Measurements from ENCODE around the gene KRTAP4-1. TPM values are rescaled to one million over a fixed set of nuclear protein-coding genes. Genes with fewer than 3 reads are reported as not detected.
"Not testable (repeated sequence)": the region's sequence is repeated elsewhere in the genome, so short reads cannot be mapped to it uniquely, and the experiment has no call there.

The KRTAP4-1 gene
- total RNA-seq, 2 donors from 2014 or later, result not detected

- Histone ChIP-seq H3K27ac (no peak overlapping the region), H3K4me1 (ENCODE audit: control insufficient read depth in 1 of 2, low read depth in 2 of 2) (no peaks in the 10 kb centered on the region), H3K27me3 (replicated peaks; ENCODE audit: insufficient read depth) (no peaks in the 10 kb centered on the region), H3K9me3 (peaks cover 5% of the 10 kb centered on the region), H3K36me3 (no peaks in the 10 kb centered on the region), H3K4me3 (no peak overlapping the region)
- DNase-seq (ENCODE audit: low spot score) (no peak), ATAC-seq (ENCODE audit: insufficient number of reproducible peaks, low FRiP score, low read depth) (no peak)
- no peak for TF ChIP-seq CTCF (IDR thresholded peaks at IDR 0.05)
Observed at GRCh38 chr17:41145261-41145660, 39.5 kb downstream of the KRTAP4-1 start.

- no peak for TF ChIP-seq CTCF (IDR thresholded peaks at IDR 0.05)
- H3K4me1 ChIP-seq (ENCODE audit: control insufficient read depth in 1 of 2, low read depth in 2 of 2), result no peaks in the 10 kb centered on the region
- ATAC-seq (ENCODE audit: insufficient number of reproducible peaks, low FRiP score, low read depth) (no peak), DNase-seq (ENCODE audit: low spot score) (no peak)
- no peaks in the 10 kb centered on the region for H3K27me3 ChIP-seq (replicated peaks; ENCODE audit: insufficient read depth)
- no peaks in the 10 kb centered on the region for H3K36me3 ChIP-seq
- no peak overlapping the region for H3K4me3 ChIP-seq
- no peak overlapping the region for H3K27ac ChIP-seq
- peaks cover 5% of the 10 kb centered on the region for H3K9me3 ChIP-seq
Observed at GRCh38 chr17:41144846-41145245, 39.9 kb downstream of the KRTAP4-1 start.

- DNase-seq (ENCODE audit: low spot score) (no peak), ATAC-seq (ENCODE audit: insufficient number of reproducible peaks, low FRiP score, low read depth) (no peak)
- no peaks in the 10 kb centered on the region for H3K4me1 ChIP-seq (ENCODE audit: control insufficient read depth in 1 of 2, low read depth in 2 of 2)
- no peaks in the 10 kb centered on the region for H3K36me3 ChIP-seq
- H3K27ac ChIP-seq, result no peak overlapping the region
- H3K9me3 ChIP-seq, result peaks cover 5% of the 10 kb centered on the region
- no peaks in the 10 kb centered on the region for H3K27me3 ChIP-seq (replicated peaks; ENCODE audit: insufficient read depth)
- no peak for TF ChIP-seq CTCF (IDR thresholded peaks at IDR 0.05)
- no peak overlapping the region for H3K4me3 ChIP-seq
Observed at GRCh38 chr17:41141361-41141760, 43.4 kb downstream of the KRTAP4-1 start.

- Histone ChIP-seq H3K4me3 (no peak within 1 kb of the TSS), H3K36me3 (no peaks in the 10 kb centered on the region), H3K4me1 (ENCODE audit: control insufficient read depth in 1 of 2, low read depth in 2 of 2) (no peaks in the 10 kb centered on the region), H3K27me3 (replicated peaks; ENCODE audit: insufficient read depth) (no peaks in the 10 kb centered on the region), H3K27ac (no peak within 1 kb of the TSS), H3K9me3 (peaks cover 5% of the 10 kb centered on the region)
- no peak for TF ChIP-seq CTCF (IDR thresholded peaks at IDR 0.05)
- DNase-seq (ENCODE audit: low spot score) (no peak), ATAC-seq (ENCODE audit: insufficient number of reproducible peaks, low FRiP score, low read depth) (no peak)
Observed at GRCh38 chr17:41140360-41141131, 44.2 kb downstream of the KRTAP4-1 start, which contains the start of gene KRTAP4-6. KRTAP4-6 (minus strand) TSS chr17:41140544; CDS start chr17:41140487, 57 bp downstream.

- H3K27me3 ChIP-seq (replicated peaks; ENCODE audit: insufficient read depth); ATAC-seq (ENCODE audit: insufficient number of reproducible peaks, low FRiP score, low read depth); DNase-seq (ENCODE audit: low spot score); H3K4me1 ChIP-seq (ENCODE audit: control insufficient read depth in 1 of 2, low read depth in 2 of 2); H3K4me3 ChIP-seq; H3K9me3 ChIP-seq; H3K36me3 ChIP-seq; H3K27ac ChIP-seq: not testable (repeated sequence)
Observed at GRCh38 chr17:41139865-41140264, 44.8 kb downstream of the KRTAP4-1 start.

Other genes with a start within 250 kb of the KRTAP4-1 start
- gene KRT23, start 247.3 kb downstream of the KRTAP4-1 start, total RNA-seq, result under 1 TPM in 1 of 2 donors, not detected in 1; 0.54 TPM
- gene KRT39, start 218.0 kb downstream of the KRTAP4-1 start, total RNA-seq, result not detected
- not detected for gene KRT40, start 200.6 kb downstream of the KRTAP4-1 start, total RNA-seq
- gene KRTAP3-3, start 190.7 kb downstream of the KRTAP4-1 start, total RNA-seq, result not detected
- not detected for gene KRTAP3-2, start 185.0 kb downstream of the KRTAP4-1 start, total RNA-seq
- gene KRTAP3-1, start 175.8 kb downstream of the KRTAP4-1 start, total RNA-seq, result not detected
- gene KRTAP1-5, start 157.7 kb downstream of the KRTAP4-1 start, total RNA-seq, result not detected
- gene KRTAP1-4, start 154.7 kb downstream of the KRTAP4-1 start, total RNA-seq, result not detected
- not detected for gene KRTAP1-3, start 150.0 kb downstream of the KRTAP4-1 start, total RNA-seq
- gene KRTAP1-1, start 143.5 kb downstream of the KRTAP4-1 start, total RNA-seq, result not detected
- gene KRTAP2-1, start 137.6 kb downstream of the KRTAP4-1 start, total RNA-seq, result not detected
- gene KRTAP2-2, start 129.7 kb downstream of the KRTAP4-1 start, total RNA-seq, result not detected
- not detected for gene KRTAP2-3, start 124.8 kb downstream of the KRTAP4-1 start, total RNA-seq
- not detected for gene KRTAP2-4, start 119.0 kb downstream of the KRTAP4-1 start, total RNA-seq
- gene KRTAP4-7, start 100.8 kb downstream of the KRTAP4-1 start, total RNA-seq, result not detected
- not detected for gene KRTAP4-8, start 86.8 kb downstream of the KRTAP4-1 start, total RNA-seq
- not detected for gene KRTAP4-16, start 82.7 kb downstream of the KRTAP4-1 start, total RNA-seq
- not detected for gene KRTAP4-9, start 79.5 kb downstream of the KRTAP4-1 start, total RNA-seq
- gene KRTAP4-11, start 66.5 kb downstream of the KRTAP4-1 start, total RNA-seq, result not detected
- gene KRTAP4-12, start 60.7 kb downstream of the KRTAP4-1 start, total RNA-seq, result not detected
- gene KRTAP4-6, start 44.4 kb downstream of the KRTAP4-1 start, total RNA-seq, result not detected
- not detected for gene KRTAP4-5, start 35.1 kb downstream of the KRTAP4-1 start, total RNA-seq
- gene KRTAP4-4, start 24.2 kb downstream of the KRTAP4-1 start, total RNA-seq, result not detected
- gene KRTAP4-3, start 16.7 kb downstream of the KRTAP4-1 start, total RNA-seq, result not detected
- gene KRTAP4-2, start 6.7 kb downstream of the KRTAP4-1 start, total RNA-seq, result not detected
- gene KRTAP9-1, start 5.0 kb upstream of the KRTAP4-1 start, total RNA-seq, result not detected
- gene KRTAP9-2, start 41.7 kb upstream of the KRTAP4-1 start, total RNA-seq, result not detected
- not detected for gene KRTAP9-3, start 47.5 kb upstream of the KRTAP4-1 start, total RNA-seq
- not detected for gene KRTAP9-8, start 53.1 kb upstream of the KRTAP4-1 start, total RNA-seq
- gene KRTAP9-4, start 64.8 kb upstream of the KRTAP4-1 start, total RNA-seq, result not detected
- gene KRTAP9-9, start 70.5 kb upstream of the KRTAP4-1 start, total RNA-seq, result not detected
- gene KRTAP9-6, start 80.5 kb upstream of the KRTAP4-1 start, total RNA-seq, result not detected
- gene KRTAP9-7, start 90.8 kb upstream of the KRTAP4-1 start, total RNA-seq, result not detected
- not detected for gene KRTAP29-1, start 117.9 kb upstream of the KRTAP4-1 start, total RNA-seq
- not detected for gene KRTAP16-1, start 124.4 kb upstream of the KRTAP4-1 start, total RNA-seq
- not detected for gene KRTAP17-1, start 130.8 kb upstream of the KRTAP4-1 start, total RNA-seq
- not detected for gene KRT33A, start 165.9 kb upstream of the KRTAP4-1 start, total RNA-seq
- gene KRT33B, start 184.9 kb upstream of the KRTAP4-1 start, total RNA-seq, result not detected
- gene KRT34, start 197.4 kb upstream of the KRTAP4-1 start, total RNA-seq, result not detected
- not detected for gene KRT31, start 212.7 kb upstream of the KRTAP4-1 start, total RNA-seq
- gene KRT37, start 239.7 kb upstream of the KRTAP4-1 start, total RNA-seq, result not detected